NB4 (cell line): ENCODE data around the gene FAXDC2.

Experiments used
- MYC ChIP-seq: IDR thresholded peaks from 2 replicates; pipeline ENCODE4 v1.6.1; 2011; ENCODE audit warnings: low read depth, low read length
- POLR2A ChIP-seq: IDR thresholded peaks from 2 replicates; pipeline ENCODE4 v1.6.1; 2011; ENCODE audit warnings: mild to moderate bottlenecking; ENCODE audit not compliant: insufficient read length; ENCODE audit errors: extremely low read depth
- TF ChIP-seq, protein P1 (sequence below): IDR thresholded peaks from one replicate; pipeline ENCODE4 v1.5.1; 2012; ENCODE audit warnings: low read depth, low read length

DNA sequence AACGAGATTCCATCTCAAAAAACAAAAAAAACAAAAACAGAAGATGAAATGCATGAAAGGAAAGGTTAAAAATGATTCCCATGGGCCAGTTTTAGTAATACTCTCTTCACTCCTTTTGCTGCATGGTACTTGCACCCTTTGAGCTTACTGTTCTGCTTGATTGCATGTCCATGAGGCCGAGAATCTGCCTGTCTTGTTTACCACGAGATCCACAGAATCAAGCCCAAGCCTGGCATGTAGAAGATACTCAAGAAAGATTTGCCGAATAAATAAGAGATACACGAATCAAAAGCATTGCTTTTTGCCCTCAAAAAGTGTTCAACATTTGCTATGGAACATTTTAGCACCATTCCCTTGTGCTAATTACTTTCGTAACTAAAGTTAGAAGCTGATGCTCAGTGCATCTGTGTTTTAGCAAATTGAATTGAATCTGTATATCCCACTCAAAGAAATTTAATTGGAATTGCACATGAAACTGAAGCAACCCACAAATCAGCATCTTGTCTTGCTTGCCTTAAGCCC, 1.1 kb downstream of the FAXDC2 start:
- TF ChIP-seq, protein P1, sequence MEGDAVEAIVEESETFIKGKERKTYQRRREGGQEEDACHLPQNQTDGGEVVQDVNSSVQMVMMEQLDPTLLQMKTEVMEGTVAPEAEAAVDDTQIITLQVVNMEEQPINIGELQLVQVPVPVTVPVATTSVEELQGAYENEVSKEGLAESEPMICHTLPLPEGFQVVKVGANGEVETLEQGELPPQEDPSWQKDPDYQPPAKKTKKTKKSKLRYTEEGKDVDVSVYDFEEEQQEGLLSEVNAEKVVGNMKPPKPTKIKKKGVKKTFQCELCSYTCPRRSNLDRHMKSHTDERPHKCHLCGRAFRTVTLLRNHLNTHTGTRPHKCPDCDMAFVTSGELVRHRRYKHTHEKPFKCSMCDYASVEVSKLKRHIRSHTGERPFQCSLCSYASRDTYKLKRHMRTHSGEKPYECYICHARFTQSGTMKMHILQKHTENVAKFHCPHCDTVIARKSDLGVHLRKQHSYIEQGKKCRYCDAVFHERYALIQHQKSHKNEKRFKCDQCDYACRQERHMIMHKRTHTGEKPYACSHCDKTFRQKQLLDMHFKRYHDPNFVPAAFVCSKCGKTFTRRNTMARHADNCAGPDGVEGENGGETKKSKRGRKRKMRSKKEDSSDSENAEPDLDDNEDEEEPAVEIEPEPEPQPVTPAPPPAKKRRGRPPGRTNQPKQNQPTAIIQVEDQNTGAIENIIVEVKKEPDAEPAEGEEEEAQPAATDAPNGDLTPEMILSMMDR, result no peak
- TF ChIP-seq POLR2A (no peak), MYC (no peak)
